G401.6 (cell line): ENCODE measurements around the gene CTSK.

ENCODE experiments used
- FAIRE-seq: peaks from 2 replicates; lab custom pipeline; 2012; peaks lifted over from hg19 to GRCh38; lab: Jason Lieb, UNC

The CTSK gene

DNA sequence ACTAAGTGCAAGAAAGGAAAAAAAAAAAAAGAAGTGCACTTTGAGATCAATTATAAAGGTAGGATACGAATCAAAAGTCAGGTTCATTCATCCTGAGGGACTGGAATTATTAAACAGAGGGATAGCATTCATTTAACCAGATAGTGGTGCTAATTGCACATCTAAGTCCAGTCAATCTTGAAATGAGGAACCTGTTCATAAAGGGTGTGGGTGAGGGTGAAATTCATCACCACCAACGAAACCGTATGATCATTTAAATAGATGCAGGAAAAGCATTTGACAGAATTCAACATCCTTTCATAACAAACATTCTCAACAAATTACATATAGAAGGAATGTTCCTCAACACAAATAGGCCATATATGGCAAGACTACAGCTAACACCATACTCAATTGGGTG, 48.0 kb downstream of the CTSK start:
- no peak for FAIRE-seq

DNA sequence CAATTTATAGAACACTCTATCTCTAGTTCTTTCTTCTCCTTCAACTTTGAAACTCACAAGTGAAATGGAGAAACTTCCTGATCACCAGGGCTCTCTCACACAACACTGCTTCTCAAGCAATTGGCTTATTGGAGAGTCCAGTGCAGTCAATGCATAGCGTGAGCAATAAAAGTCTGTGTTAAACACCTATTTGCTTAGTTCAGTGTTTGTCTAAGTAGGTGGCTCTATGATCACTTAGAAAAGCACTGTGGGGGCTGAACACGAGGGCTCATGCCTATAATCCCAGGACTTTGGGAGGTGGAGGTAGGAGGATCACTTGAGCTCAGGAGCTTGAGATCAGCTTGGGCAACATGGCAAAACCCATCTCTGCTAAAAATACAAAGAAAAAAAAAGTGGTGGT, 54.6 kb downstream of the CTSK start:
- FAIRE-seq, result no peak

DNA sequence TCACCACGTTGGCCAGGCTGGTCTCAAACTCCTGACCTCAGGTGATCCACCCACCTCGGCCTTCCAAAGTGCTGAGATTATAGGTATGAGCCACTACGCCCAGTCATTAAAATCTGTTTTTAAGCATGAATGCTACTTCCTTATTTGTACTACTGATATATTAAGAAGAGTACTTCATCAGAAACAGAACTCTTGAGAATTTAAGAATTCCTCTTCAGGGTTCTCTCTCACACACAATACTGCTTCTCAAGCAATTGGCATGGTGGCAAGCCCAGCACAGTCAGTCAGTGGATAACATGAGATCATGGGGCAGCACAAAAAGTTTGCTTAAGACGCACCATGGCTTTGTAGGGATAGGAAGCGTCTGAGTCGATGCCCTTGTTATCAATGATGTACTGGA, 56.6 kb downstream of the CTSK start:
- FAIRE-seq, result no peak

DNA sequence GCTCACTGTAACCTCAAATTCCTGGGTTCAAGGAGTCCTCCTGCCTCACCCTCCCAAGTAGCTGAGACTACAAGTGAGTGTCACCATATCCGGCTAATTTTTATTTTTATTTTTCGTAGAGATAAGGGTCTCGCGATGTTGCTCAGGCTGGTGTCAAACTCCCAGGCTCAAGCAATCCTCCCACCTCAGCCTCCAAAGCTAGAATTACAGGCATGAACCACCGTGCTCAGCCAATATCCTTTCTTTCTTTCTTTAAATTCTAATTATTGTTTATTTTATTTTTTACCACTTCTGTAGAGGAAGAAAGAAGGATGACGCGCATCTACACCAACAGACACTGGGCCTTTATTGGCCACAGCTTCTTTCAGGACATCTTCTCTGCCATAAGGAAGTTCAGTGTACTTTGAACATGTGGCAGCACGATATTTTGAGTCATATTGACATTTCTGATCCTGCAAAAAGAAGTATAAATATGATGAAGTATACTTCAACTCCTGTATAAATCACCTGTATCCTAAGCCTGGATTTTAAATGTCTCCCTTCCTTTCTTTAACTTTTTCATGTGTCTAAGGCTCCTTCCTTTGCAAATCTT, 58.2 kb downstream of the CTSK start:
- no peak for FAIRE-seq

DNA sequence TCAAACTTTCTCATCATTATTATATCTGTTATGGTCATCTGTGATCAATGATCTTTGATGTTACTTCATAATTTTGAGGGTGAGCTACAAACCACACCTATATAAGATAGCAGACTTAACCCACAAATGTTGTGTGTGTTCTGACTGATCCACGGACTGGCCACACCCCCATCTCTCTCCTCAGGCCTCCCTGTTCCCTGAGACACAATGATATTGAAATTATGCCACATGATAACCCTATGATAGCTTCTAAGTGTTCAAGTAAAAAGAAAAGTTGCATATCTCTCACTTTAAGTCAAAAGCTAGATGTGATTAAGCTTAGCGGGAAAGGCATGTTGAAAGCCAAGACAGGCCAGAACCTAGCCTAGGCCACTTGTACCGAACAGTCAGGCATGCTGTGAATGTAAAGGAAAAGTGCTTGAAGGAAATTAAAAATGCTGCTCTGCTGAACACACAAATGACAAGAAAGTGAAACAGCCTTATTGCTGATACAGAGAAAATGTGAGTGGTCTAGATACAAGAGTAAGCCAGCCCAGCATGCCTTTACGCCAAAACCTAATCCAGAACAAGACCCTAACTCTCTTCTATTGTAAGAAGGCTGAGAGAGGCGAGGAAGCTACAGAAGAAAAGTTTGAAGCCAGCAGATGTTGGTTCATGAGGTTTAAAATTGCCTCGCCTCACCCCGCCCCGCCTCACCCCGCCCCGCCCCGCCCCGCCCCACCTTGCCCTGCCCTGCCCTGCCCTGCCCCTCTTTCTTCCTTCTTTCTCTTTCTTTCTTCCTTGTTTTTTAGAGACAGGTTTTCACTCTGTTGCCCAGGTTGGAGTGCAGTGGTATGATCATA, 59.0 kb downstream of the CTSK start:
- FAIRE-seq, result no peak
